ENCODE data around the gene TMEM254.

TMEM254 gene

GRCh38 chr10:80108576-80109239 lies 30.2 kb downstream of the TMEM254 start:
- no peaks in the 10 kb centered on the region for H3K4me1 ChIP-seq (ENCODE audit: control insufficient read depth, insufficient read depth, low read length)
- H3K4me3 ChIP-seq (ENCODE audit: low read depth, low read length) = no peak overlapping the region
- CTCF ChIA-PET = interaction anchor here (0.9 kb wide), 1 partner anchor 9 kb away, joined by 4 read pairs; no protein-coding TSS in a partner anchor
- TF ChIP-seq ZNF133 (tag by site-specific recombination; IDR thresholded peaks at IDR 0.05) (no peak), ZNF341 (tag by site-specific recombination; IDR thresholded peaks at IDR 0.05; ENCODE audit: low read depth) (no peak), ZNF600 (tag by site-specific recombination; IDR thresholded peaks at IDR 0.05) (no peak), ZFP41 (tag by site-specific recombination; IDR thresholded peaks at IDR 0.05; ENCODE audit: borderline replicate concordance) (no peak), ZNF521 (tag by site-specific recombination; IDR thresholded peaks at IDR 0.05) (no peak), ZNF202 (tag by site-specific recombination; IDR thresholded peaks at IDR 0.05; ENCODE audit: borderline replicate concordance) (no peak), ZNF768 (tag by site-specific recombination; IDR thresholded peaks at IDR 0.05) (no peak), KLF9 (tag by site-specific recombination; IDR thresholded peaks at IDR 0.05; ENCODE audit: low read depth) (no peak), ZBTB48 (tag by site-specific recombination; IDR thresholded peaks at IDR 0.05) (no peak), ZNF529 (tag by site-specific recombination; IDR thresholded peaks at IDR 0.05; ENCODE audit: insufficient replicate concordance) (no peak), PRDM4 (tag by site-specific recombination; IDR thresholded peaks at IDR 0.05) (no peak), ZNF280D (tag by site-specific recombination; IDR thresholded peaks at IDR 0.05) (no peak), FEZF1 (tag by site-specific recombination; IDR thresholded peaks at IDR 0.05) (no peak), ZNF266 (tag by site-specific recombination; IDR thresholded peaks at IDR 0.05; ENCODE audit: low read depth) (no peak), SALL2 (tag by site-specific recombination; IDR thresholded peaks at IDR 0.05; ENCODE audit: borderline replicate concordance) (no peak), ZSCAN23 (tag by site-specific recombination; IDR thresholded peaks at IDR 0.05) (no peak), ZNF335 (tag by site-specific recombination; conservative IDR thresholded peaks at IDR 0.05) (no peak), KLF10 (tag by site-specific recombination; IDR thresholded peaks at IDR 0.05) (no peak), HOXC10 (CRISPR knock-in tag; IDR thresholded peaks at IDR 0.05) (no peak), WT1 (tag by site-specific recombination; IDR thresholded peaks at IDR 0.05) (no peak)
- no peaks in the 10 kb centered on the region for H3K36me3 ChIP-seq (ENCODE audit: control insufficient read depth in 2 of 2, insufficient read depth in 1 of 2, low read length in 2 of 2)
- H3K9me3 ChIP-seq (ENCODE audit: control insufficient read depth, insufficient read depth, low read depth, low read length) = no peaks in the 10 kb centered on the region
- POLR2A ChIA-PET = no interaction called here
- H3K27ac ChIP-seq (ENCODE audit: extremely low read depth, low read depth, low read length) = no peak overlapping the region

- no peak overlapping the region for H3K27ac ChIP-seq (ENCODE audit: extremely low read depth, low read depth, low read length)
- H3K36me3 ChIP-seq (ENCODE audit: control insufficient read depth in 2 of 2, insufficient read depth in 1 of 2, low read length in 2 of 2) = no peaks in the 10 kb centered on the region
- ChIA-PET POLR2A (no interaction called here), CTCF (interaction anchor here (0.6 to 0.7 kb wide), 2 partner anchors 9 to 362 kb away, joined by 4 read pairs; no protein-coding TSS in a partner anchor)
- TF ChIP-seq PRDM4 (tag by site-specific recombination; IDR thresholded peaks at IDR 0.05) (no peak), SP7 (tag by site-specific recombination; IDR thresholded peaks at IDR 0.05) (0 out of 2 replicates have a peak, but pooled peaks have one; percentile 22)
- H3K4me1 ChIP-seq (ENCODE audit: control insufficient read depth, insufficient read depth, low read length) = no peaks in the 10 kb centered on the region
- no peak overlapping the region for H3K4me3 ChIP-seq (ENCODE audit: low read depth, low read length)
- no peaks in the 10 kb centered on the region for H3K9me3 ChIP-seq (ENCODE audit: control insufficient read depth, insufficient read depth, low read depth, low read length)
Observed at GRCh38 chr10:80110986-80111385, 32.5 kb downstream of the TMEM254 start.

All from HEK293 (cell line).